T-helper 2 cell treated with Interferon-gamma antibody and Interleukin-4, amounts not matched to agents 100 ng/mL and 5 ng/mL, for 36 hours (primary cell): ENCODE measurements around the gene MYO16. TPM values are rescaled to one million over a fixed set of nuclear protein-coding genes. Genes with fewer than 3 reads are reported as not detected.

ENCODE experiments used
- intact Hi-C: fragments of 100-400 bp; cut with micrococcal nuclease; formaldehyde crosslinking; loops from one replicate; pipeline ENCODE4 v1.15.1; 2023
- total RNA-seq: library from RNA; stranded (reverse); gene quantifications from 2 replicates; pipeline ENCODE4 v1.2.3, GENCODE V29; 2022

The MYO16 gene
- total RNA-seq, 1 donor from 2014 or later, result not detected

- intact Hi-C loops, result loop anchor here (5.0 kb wide), 1 partner anchor 640 kb away; the partner anchor contains the start of gene IRS2
Observed at GRCh38 chr13:109146912-109147647, 517.7 kb downstream of the MYO16 start.

GRCh38 chr13:109148243-109148642 is 518.8 kb downstream of the MYO16 start:
- intact Hi-C loops, result loop anchor here (5.0 kb wide), 1 partner anchor 639 kb away; the partner anchor contains the start of gene IRS2

GRCh38 chr13:109150696-109151095 is 521.3 kb downstream of the MYO16 start:
- intact Hi-C loops, result no loop called here

DNA sequence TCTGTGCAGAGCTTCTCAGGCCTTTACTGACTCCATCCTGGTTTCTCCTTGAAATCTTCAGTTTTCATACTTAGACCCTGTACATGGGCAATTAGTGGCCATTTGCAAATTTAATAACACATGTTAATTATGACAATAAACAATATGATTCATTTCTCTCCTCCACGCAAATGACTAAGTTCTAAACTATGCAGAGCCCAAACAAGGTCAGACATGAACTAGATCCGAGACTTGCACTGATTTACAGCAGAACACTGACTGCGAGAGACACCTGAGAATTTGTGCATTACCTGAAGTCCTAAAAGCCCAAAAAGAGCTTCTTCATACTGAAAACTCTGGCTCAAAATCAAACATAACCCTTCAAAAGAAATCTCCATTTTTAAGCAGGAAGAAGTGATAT is 521.8 kb downstream of the MYO16 start:
- intact Hi-C loops, result no loop called here

DNA sequence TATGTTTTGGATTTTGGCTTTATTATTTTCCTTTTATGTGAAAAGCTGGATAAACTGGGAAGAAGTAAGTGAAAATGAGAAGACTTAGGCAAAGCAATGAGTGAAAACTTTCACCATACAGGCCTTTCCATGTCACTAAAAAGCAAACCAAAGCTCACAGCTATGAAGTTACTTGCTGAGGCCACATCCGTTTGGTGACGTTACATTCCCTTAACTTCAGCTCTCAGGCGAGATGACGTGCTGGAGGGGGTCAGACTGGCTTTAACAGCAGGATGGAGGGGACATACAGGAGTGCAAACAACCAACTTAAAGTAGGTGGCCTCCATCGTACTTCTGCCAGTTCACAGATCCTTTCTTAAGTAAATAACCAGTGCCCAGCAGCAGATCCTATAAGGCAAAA is 522.3 kb downstream of the MYO16 start:
- intact Hi-C loops, result no loop called here

DNA sequence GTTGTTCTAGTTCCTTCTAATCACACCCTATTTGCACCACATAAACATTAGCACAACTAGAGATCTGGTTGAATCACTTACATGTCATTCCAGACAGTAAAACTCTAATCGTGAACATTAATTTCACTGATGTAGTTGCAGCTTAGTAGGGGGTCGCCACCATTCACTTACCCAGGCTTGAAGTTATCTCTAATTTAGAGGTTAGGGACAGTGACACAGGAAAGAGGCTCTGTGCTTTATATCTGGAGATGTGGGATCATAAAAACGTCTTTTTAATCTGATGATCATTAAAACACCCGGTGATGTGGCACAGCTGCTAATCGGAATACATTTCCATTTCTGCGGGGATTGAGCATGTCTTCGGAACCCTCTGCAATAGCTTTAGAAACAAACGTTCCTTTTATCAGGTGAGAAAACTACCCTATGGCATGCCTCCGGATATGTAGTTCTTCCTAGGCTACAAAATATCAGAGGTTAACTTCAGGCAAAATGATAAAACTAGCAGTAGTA is 523.0 kb downstream of the MYO16 start:
- intact Hi-C loops, result no loop called here

DNA sequence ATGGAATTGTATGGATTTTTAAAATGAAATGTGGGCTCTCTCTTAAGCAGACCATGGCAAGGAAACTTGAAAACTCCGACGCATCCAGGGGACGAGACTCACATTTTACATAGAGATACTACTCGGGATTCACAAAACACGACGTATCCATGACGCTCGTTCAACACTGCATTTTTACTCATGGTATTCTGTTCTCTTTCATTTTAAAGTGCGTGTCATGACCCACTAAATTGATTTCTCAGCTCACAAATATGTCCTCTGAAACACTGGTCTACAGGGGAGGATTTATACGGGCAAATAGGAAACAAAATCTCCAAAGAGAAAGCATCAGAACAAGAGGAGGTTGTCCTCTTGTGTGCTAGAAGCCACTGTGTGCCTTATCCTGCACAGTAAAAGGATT is 523.5 kb downstream of the MYO16 start:
- intact Hi-C loops, result no loop called here

DNA sequence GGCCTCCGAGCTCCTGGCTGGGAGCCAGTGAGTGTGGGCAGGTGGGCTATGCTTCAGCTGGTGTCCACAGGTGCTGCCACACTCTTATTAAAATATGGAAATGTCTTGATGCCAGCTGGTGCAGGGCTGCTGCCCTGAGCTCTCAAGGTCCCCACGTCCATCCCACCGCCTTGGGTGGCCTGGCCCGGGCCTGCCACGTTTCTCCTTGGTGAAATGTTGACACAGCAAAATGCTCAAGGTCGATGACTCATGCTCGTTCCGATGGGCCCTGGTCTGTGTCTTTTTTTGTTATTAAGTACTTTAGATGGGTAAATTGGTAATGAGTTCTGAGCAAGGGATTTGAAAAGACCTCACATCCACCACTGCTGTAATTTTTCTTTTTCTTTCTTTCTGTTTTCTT is 524.7 kb downstream of the MYO16 start:
- intact Hi-C loops, result no loop called here

DNA sequence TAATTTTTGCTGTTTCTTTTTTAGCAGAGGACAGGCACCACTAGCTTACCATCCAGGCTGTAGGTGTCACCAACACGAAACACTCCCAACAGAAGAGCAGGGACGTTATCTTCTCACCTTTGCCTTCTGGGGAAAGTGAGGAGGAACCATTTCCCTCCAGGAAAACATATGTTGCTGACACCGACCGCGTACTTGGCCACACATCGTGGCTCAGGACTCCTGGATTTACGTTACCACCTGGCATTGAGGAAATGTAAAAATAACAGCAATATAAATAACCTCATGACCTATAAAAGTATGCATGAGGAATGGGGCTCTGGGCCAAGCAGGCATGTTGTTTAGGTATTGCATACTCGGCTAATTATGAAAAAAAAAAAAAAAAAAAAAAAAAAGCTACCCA is 525.1 kb downstream of the MYO16 start:
- intact Hi-C loops, result no loop called here

DNA sequence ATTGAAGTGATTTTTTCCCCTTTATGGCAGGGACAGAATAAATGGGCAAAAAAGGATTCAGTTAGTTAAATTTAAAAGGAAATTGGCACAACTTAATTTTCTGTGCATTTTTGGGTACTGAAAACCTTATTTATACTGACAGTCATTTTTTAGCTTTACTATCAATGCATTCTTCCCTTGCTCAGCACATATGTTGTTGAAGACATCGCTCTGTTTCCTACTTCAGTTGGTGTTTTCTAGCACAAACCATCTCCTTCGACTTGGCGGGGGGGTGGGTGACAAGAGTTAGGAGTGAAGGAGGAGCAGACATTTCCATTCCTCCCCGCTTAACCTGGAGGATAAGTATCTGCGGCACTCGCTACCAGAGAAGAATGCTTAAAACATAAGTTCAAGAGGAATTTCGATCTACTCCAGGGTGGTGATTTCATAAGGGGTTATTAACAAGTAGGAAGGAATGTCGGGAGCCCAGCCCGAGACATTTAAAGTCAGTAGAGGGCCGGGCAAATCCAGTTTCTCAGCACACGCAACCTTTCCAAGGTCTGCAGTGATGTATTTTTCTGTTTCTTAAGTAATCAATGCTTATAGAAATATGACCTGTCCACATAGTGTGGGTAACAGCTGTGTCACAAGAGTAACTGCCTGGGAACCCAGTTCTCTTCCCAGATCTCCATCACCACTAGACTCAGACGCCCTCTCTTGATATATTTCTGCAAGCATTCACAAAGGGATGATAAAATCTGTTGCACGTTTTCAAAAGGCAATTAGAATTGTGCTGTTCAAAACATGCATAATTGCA is 525.8 kb downstream of the MYO16 start:
- intact Hi-C loops, result no loop called here

DNA sequence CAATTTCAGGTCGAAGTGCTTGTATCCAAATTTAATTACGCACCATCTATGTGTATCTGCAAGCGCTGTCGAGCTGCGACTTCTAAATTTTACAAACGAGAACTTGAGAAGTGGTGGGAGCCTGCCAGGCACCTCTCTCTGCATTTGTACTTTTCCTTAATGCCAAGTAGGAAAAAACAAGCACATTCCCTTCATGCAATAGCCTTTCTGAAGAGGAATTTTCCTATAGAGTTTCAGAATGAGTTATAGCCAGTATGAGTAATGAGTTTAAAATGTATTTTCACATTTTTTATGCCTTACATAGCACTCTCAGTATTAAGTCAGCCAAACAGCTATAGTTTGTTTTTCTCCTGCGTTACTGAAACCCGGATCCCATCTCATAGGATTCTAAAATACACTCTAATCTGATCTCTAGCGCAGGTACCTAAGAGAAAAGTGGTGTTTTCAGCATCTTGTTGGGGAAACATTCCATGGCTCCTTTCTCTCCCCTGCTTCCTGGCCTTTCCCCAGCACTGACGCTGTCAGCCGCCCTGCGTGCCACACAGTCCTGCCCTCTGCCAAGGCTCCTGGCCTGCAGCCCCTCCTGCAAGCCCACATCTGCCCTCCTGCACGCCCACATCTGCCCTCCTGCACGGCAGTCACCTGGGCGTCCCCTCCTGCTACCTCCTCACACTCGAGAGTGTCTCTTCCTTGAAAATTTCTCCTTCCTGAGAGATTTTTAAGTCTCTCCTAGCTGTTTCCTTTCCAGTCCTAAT is 526.9 kb downstream of the MYO16 start:
- intact Hi-C loops, result no loop called here

- intact Hi-C loops, result no loop called here
Observed at GRCh38 chr13:109157275-109157674, 527.9 kb downstream of the MYO16 start.

- intact Hi-C loops, result no loop called here
Observed at GRCh38 chr13:109158383-109158782, 529.0 kb downstream of the MYO16 start.

DNA sequence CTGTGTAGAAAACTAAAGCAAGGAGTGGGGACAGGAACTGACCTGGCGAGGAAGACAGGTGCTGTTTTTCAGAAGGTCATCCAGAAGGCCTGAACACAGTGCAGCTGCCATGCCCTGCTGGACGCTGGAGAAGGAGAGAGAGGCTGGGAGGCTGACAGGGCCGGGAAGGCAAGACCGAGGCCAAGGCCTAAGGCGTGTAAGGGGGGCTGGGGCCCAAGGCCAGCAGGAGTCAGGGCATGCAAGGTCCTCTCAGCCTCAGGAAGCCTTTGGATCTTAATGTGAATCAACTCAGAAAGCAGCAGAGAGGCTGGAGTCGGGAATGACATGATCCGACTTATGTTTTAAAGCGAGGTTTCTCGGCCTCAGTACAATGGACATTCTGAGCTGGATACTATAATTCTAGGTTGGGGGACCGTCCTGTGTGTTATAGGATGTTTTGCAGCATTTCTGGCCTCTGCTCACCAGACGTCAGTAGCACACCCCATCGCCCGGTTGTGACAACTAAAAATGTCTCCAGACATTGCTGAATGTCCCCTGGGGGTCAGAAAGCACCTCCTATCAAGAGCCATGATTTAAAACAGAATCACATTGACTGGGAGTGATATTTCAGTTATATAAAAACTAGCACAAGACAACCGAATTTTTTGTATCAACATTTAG is 530.4 kb downstream of the MYO16 start:
- intact Hi-C loops, result no loop called here

- intact Hi-C loops, result no loop called here
Observed at GRCh38 chr13:109160357-109160756, 530.9 kb downstream of the MYO16 start.

GRCh38 chr13:109160887-109161669 is 531.7 kb downstream of the MYO16 start:
- intact Hi-C loops, result no loop called here

GRCh38 chr13:109162248-109163036 is 533.0 kb downstream of the MYO16 start:
- intact Hi-C loops, result no loop called here

GRCh38 chr13:109163037-109163379 is 533.6 kb downstream of the MYO16 start:
- intact Hi-C loops, result no loop called here

DNA sequence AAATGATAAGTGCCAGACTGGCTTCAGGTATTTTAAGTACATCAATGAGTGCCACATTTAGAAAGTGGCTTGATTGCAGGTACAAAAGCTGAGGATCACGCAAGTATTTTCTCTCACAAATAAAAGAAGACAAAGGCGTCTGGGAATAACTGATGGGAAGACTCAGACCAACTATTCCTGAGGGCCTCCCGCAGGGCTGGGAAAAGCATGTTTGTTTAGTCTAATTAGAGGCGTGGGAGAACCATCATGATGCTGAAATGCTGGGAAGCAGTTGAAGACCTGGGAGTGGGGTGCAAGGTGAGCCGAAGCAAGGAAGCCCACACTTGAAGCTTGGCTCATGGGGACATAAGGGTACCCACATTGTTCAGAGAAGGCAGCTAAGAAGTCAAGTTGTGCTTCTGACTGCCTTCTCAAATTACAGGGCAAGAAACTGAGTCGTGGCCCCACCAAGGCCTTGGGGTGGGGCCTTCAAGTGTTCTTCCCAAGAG is 536.0 kb downstream of the MYO16 start:
- intact Hi-C loops, result no loop called here
